Esophagus muscularis mucosa (tissue), 4 donors: ENCODE measurements around the gene NCOA3. TPM values are rescaled to one million over a fixed set of nuclear protein-coding genes. Genes with fewer than 3 reads are reported as not detected.
"Not testable (repeated sequence)": the region's sequence is repeated elsewhere in the genome, so short reads cannot be mapped to it uniquely, and the experiment has no call there.

ENCODE experiments used
- DNase-seq: peaks from one replicate; pipeline ENCODE4 v3.0.0-alpha.2; 2017; ENCODE audit errors: extremely low spot score
- H3K27ac ChIP-seq, 4 donors: fragments of 200-600 bp; sonication (generic); replicated peaks in 1 of 4; 1 replicate in 3 of 4; 2 replicates in 1 of 4; pipeline ENCODE4 v1.5.1; 2016 to 2019; ENCODE audit warnings: mild to moderate bottlenecking in 1 of 4
- H3K27me3 ChIP-seq, 4 donors: fragments of 200-600 bp; sonication (generic); one replicate each; pipeline versions ENCODE4 v1.5.1 to v1.6.0; 2016 to 2019
- H3K36me3 ChIP-seq, 4 donors: fragments of 200-600 bp; sonication (generic); one replicate each; pipeline ENCODE4 v1.5.1; 2016 to 2019
- H3K4me1 ChIP-seq, 4 donors: fragments of 200-600 bp; sonication (generic); one replicate each; pipeline ENCODE4 v1.5.1; 2016 to 2019
- H3K4me3 ChIP-seq, 4 donors: fragments of 200-600 bp; sonication (generic); 1 replicate in 2 of 4; 2 replicates in 2 of 4; pipeline ENCODE4 v1.5.1; 2016 to 2019; ENCODE audit warnings: mild to moderate bottlenecking in 4 of 4, moderate library complexity in 1 of 4
- H3K9me3 ChIP-seq, 4 donors: fragments of 200-600 bp; sonication (generic); 1 replicate in 3 of 4; 2 replicates in 1 of 4; pipeline ENCODE4 v1.5.1; 2016 to 2019
- CTCF ChIP-seq, 3 experiments: fragments of 200-600 bp in 2 of 3; fragments of 450-650 bp in 1 of 3; sonication (generic) in 2 of 3; IDR thresholded peaks; one replicate each; pipeline ENCODE4 v1.5.1; 2017 to 2019; ENCODE audit warnings: antibody characterized with exemption in 3 of 3, mild to moderate bottlenecking in 2 of 3, moderate library complexity in 1 of 3
- EP300 ChIP-seq: sonication (generic); formaldehyde crosslinking; IDR thresholded peaks from one replicate; pipeline ENCODE4 v1.6.1; 2017; ENCODE audit warnings: antibody characterized with exemption
- POLR2A ChIP-seq: fragments of 450-650 bp; IDR thresholded peaks from one replicate; pipeline ENCODE4 v1.6.1; 2017; ENCODE audit warnings: antibody characterized with exemption, moderate library complexity, mild to moderate bottlenecking, low read depth
- POLR2AphosphoS5 ChIP-seq, 2 donors: sonication (generic); formaldehyde crosslinking; IDR thresholded peaks; one replicate each; pipeline ENCODE4 v1.6.1; 2017; ENCODE audit warnings: antibody characterized with exemption in 2 of 2
- WGBS: methylation state at CpG from one replicate; pipeline ENCODE4 v1.1.5; 2018; 5-methylcytosine and 5-hydroxymethylcytosine counted together
- intact Hi-C: fragments of 100-400 bp; cut with DNase I; formaldehyde crosslinking; loops from one replicate; pipeline ENCODE4 v1.15.1; 2023
- total RNA-seq, 4 donors: library from RNA; depleted of rRNA; stranded (reverse); fragments of >200 nt; gene quantifications; one replicate each; pipeline versions ENCODE4 v1.1.0 to v1.2.1, GENCODE V29; 2016

Gene NCOA3
- total RNA-seq, 4 donors from 2014 or later, result 25.7 to 51.4 (median 35.8) TPM

- no peak for DNase-seq
- peaks cover 13 to 58% (median 32%) of the 10 kb centered on the region in 4 donors for H3K4me1 ChIP-seq
Measured at GRCh38 chr20:47506850-47507249, 5.2 kb downstream of the NCOA3 start.

GRCh38 chr20:47507275-47507981 lies 5.7 kb downstream of the NCOA3 start:
- not testable (repeated sequence) for H3K36me3 ChIP-seq, H3K27me3 ChIP-seq, H3K9me3 ChIP-seq, H3K4me3 ChIP-seq, H3K27ac ChIP-seq, DNase-seq
- 96% methylated on average over 9 of the region's 9 CpGs for WGBS
- intact Hi-C loops, result loop anchor here (10.0 kb wide), 2 partner anchors 67 to 107 kb away; no protein-coding TSS in a partner anchor
- H3K4me1 ChIP-seq, result peaks cover 13 to 58% (median 32%) of the 10 kb centered on the region in 4 donors

More at GRCh38 chr20:47506850-47507249, 5.2 kb downstream of the NCOA3 start:
- WGBS, result 55% methylated on average over 2 of the region's 2 CpGs
- TF ChIP-seq CTCF (IDR thresholded peaks at IDR 0.05) (no peak), POLR2A (no peak), POLR2AphosphoS5 (IDR thresholded peaks at IDR 0.05) (no peak), EP300 (no peak)
- intact Hi-C loops, result loop anchor here (10.0 kb wide), 2 partner anchors 68 to 108 kb away; no protein-coding TSS in a partner anchor
- Histone ChIP-seq H3K36me3 (no peaks in the 10 kb centered on the region), H3K4me3 (no peak overlapping the region), H3K9me3 (no peaks in the 10 kb centered on the region), H3K27me3 (no peaks in the 10 kb centered on the region), H3K27ac (no peak overlapping the region)

- TF ChIP-seq POLR2A, result no peak
- no peak for TF ChIP-seq POLR2AphosphoS5 (IDR thresholded peaks at IDR 0.05)
- TF ChIP-seq EP300, result no peak
- no peak for TF ChIP-seq CTCF (IDR thresholded peaks at IDR 0.05)
- Histone ChIP-seq H3K27me3 (no peaks in the 10 kb centered on the region), H3K36me3 (no peaks in the 10 kb centered on the region), H3K27ac (no peak overlapping the region), H3K4me3 (no peak overlapping the region), H3K9me3 (no peaks in the 10 kb centered on the region), H3K4me1 (peaks cover 13 to 57% (median 27%) of the 10 kb centered on the region in 4 donors)
- no peak for DNase-seq
- intact Hi-C loops, result loop anchor here (10.0 kb wide), 2 partner anchors 67 to 107 kb away; no protein-coding TSS in a partner anchor
Measured at GRCh38 chr20:47508278-47508677, 6.6 kb downstream of the NCOA3 start.

GRCh38 chr20:47509104-47509661 lies 7.5 kb downstream of the NCOA3 start:
- TF ChIP-seq POLR2AphosphoS5 (IDR thresholded peaks at IDR 0.05) (no peak), CTCF (IDR thresholded peaks at IDR 0.05) (no peak), EP300 (no peak), POLR2A (no peak)
- H3K27ac ChIP-seq, result no peak overlapping the region
- no peak for DNase-seq
- H3K36me3 ChIP-seq, result no peaks in the 10 kb centered on the region
- 92% methylated on average over 6 of the region's 6 CpGs for WGBS
- peaks cover 6 to 48% (median 18%) of the 10 kb centered on the region in 4 donors for H3K4me1 ChIP-seq
- no peak overlapping the region for H3K4me3 ChIP-seq
- H3K27me3 ChIP-seq, result no peaks in the 10 kb centered on the region
- H3K9me3 ChIP-seq, result no peaks in the 10 kb centered on the region
- intact Hi-C loops, result loop anchor here (10.0 kb wide), 2 partner anchors 66 to 106 kb away; no protein-coding TSS in a partner anchor

- H3K27ac ChIP-seq, result no peak overlapping the region
- H3K27me3 ChIP-seq, result no peaks in the 10 kb centered on the region
- DNase-seq, result no peak
- 96% methylated on average over 1 of the region's 1 CpG for WGBS
- no peaks in the 10 kb centered on the region for H3K9me3 ChIP-seq
- no peak overlapping the region for H3K4me3 ChIP-seq
- peaks cover 5 to 43% (median 16%) of the 10 kb centered on the region in 4 donors for H3K4me1 ChIP-seq
- no peaks in the 10 kb centered on the region for H3K36me3 ChIP-seq
- intact Hi-C loops, result loop anchor here (10.0 kb wide), 2 partner anchors 65 to 105 kb away; no protein-coding TSS in a partner anchor
- TF ChIP-seq EP300 (no peak), POLR2AphosphoS5 (IDR thresholded peaks at IDR 0.05) (no peak), CTCF (IDR thresholded peaks at IDR 0.05) (no peak), POLR2A (no peak)
Measured at GRCh38 chr20:47509685-47510084, 8.0 kb downstream of the NCOA3 start.
